Uterus (tissue), 2 donors: ENCODE results near the gene ADORA1.

Experiments used
- POLR2A ChIP-seq, 2 donors: fragments of 450-650 bp; IDR thresholded peaks; one replicate each; pipeline ENCODE4 v1.6.1; 2016; ENCODE audit warnings: antibody characterized with exemption in 2 of 2, mild to moderate bottlenecking in 1 of 2, moderate library complexity in 1 of 2
- TF ChIP-seq, protein P1 (sequence below), 4 experiments: fragments of 200-600 bp in 2 of 4; fragments of 450-650 bp in 2 of 4; sonication (generic) in 2 of 4; IDR thresholded peaks; one replicate each; pipeline ENCODE4 v1.5.1; 2016 to 2019; ENCODE audit warnings: antibody characterized with exemption in 4 of 4, mild to moderate bottlenecking in 2 of 4, moderate library complexity in 1 of 4

- TF ChIP-seq, protein P1, sequence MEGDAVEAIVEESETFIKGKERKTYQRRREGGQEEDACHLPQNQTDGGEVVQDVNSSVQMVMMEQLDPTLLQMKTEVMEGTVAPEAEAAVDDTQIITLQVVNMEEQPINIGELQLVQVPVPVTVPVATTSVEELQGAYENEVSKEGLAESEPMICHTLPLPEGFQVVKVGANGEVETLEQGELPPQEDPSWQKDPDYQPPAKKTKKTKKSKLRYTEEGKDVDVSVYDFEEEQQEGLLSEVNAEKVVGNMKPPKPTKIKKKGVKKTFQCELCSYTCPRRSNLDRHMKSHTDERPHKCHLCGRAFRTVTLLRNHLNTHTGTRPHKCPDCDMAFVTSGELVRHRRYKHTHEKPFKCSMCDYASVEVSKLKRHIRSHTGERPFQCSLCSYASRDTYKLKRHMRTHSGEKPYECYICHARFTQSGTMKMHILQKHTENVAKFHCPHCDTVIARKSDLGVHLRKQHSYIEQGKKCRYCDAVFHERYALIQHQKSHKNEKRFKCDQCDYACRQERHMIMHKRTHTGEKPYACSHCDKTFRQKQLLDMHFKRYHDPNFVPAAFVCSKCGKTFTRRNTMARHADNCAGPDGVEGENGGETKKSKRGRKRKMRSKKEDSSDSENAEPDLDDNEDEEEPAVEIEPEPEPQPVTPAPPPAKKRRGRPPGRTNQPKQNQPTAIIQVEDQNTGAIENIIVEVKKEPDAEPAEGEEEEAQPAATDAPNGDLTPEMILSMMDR (IDR thresholded peaks at IDR 0.05), result no peak
- TF ChIP-seq POLR2A (IDR thresholded peaks at IDR 0.05), result no peak
Measured at GRCh38 chr1:203163891-203164635, 36.5 kb downstream of the ADORA1 start.
